HepG2 (cell line): Measurements from ENCODE around the gene KATNA1. TPM values are rescaled to one million over a fixed set of nuclear protein-coding genes. Genes with fewer than 3 reads are reported as not detected.

Experiments used
- ATF5 ChIP-seq: sonication (generic); formaldehyde crosslinking; IDR thresholded peaks from 2 replicates; pipeline ENCODE4 v1.4.0; 2020; ENCODE audit warnings: mild to moderate bottlenecking, low read depth, missing genetic modification reagents
- CENPBD1 ChIP-seq: sonication (generic); formaldehyde crosslinking; IDR thresholded peaks from 2 replicates; pipeline ENCODE4 v1.8.0; 2022; ENCODE audit warnings: missing genetic modification reagents, low read depth, mild to moderate bottlenecking, borderline replicate concordance
- DPF2 ChIP-seq: sonication (generic); formaldehyde crosslinking; IDR thresholded peaks from 2 replicates; pipeline ENCODE4 v1.4.0; 2020; ENCODE audit warnings: mild to moderate bottlenecking, low read depth, missing genetic modification reagents, borderline replicate concordance
- GATAD2A ChIP-seq: IDR thresholded peaks from 2 replicates; pipeline ENCODE4 v1.6.1; 2016
- HCFC1 ChIP-seq: fragments of 150-350 bp; IDR thresholded peaks from 2 replicates; pipeline ENCODE4 v1.6.1; 2014; ENCODE audit warnings: low read depth, low read length
- HDAC1 ChIP-seq: sonication (generic); formaldehyde crosslinking; IDR thresholded peaks from 2 replicates; pipeline ENCODE4 v1.5.1; 2020; ENCODE audit warnings: mild to moderate bottlenecking, missing genetic modification reagents
- HOMEZ ChIP-seq: IDR thresholded peaks from 2 replicates; pipeline ENCODE4 v1.6.1; 2016; ENCODE audit warnings: low read depth
- HOXA9 ChIP-seq: sonication (generic); formaldehyde crosslinking; IDR thresholded peaks from 2 replicates; pipeline ENCODE4 v1.8.1; 2022; ENCODE audit warnings: missing genetic modification reagents, mild to moderate bottlenecking, moderate library complexity, borderline replicate concordance
- IKZF4 ChIP-seq: sonication (generic); formaldehyde crosslinking; IDR thresholded peaks from 2 replicates; pipeline ENCODE4 v1.5.1; 2020; ENCODE audit warnings: borderline replicate concordance, mild to moderate bottlenecking, low read depth, missing genetic modification reagents; ENCODE audit errors: not compliant biosample characterization
- JDP2 ChIP-seq: sonication (generic); formaldehyde crosslinking; IDR thresholded peaks from 2 replicates; pipeline ENCODE4 v1.8.1; 2022; ENCODE audit warnings: missing genetic modification reagents, borderline replicate concordance
- NCOA5 ChIP-seq: sonication (generic); formaldehyde crosslinking; IDR thresholded peaks from 2 replicates; pipeline ENCODE4 v1.4.0; 2020; ENCODE audit warnings: missing genetic modification reagents
- NFE2L1 ChIP-seq: sonication (generic); formaldehyde crosslinking; IDR thresholded peaks from 2 replicates; pipeline ENCODE4 v1.4.0; 2020; ENCODE audit warnings: missing genetic modification reagents, mild to moderate bottlenecking, borderline replicate concordance
- RCOR2 ChIP-seq: IDR thresholded peaks from 2 replicates; pipeline ENCODE4 v1.6.1; 2016; ENCODE audit warnings: missing biosample characterization, missing genetic modification reagents
- RXRB ChIP-seq: IDR thresholded peaks from 2 replicates; pipeline ENCODE4 v1.6.1; 2016; ENCODE audit warnings: borderline replicate concordance, missing genetic modification reagents, missing compliant biosample characterization
- SALL1 ChIP-seq: sonication (generic); formaldehyde crosslinking; IDR thresholded peaks from 2 replicates; pipeline ENCODE4 v1.8.0; 2022; ENCODE audit warnings: mild to moderate bottlenecking, missing genetic modification reagents
- SMAD3 ChIP-seq: sonication (generic); formaldehyde crosslinking; IDR thresholded peaks from 2 replicates; pipeline ENCODE4 v1.4.0; 2020; ENCODE audit warnings: missing genetic modification reagents
- SMYD3 ChIP-seq: sonication (generic); formaldehyde crosslinking; IDR thresholded peaks from 2 replicates; pipeline ENCODE4 v1.8.1; 2023; ENCODE audit warnings: mild to moderate bottlenecking, missing genetic modification reagents
- TBL1XR1 ChIP-seq: fragments of 150-350 bp; IDR thresholded peaks from 2 replicates; pipeline ENCODE4 v1.6.1; 2014; ENCODE audit warnings: borderline replicate concordance, low read length; ENCODE audit not compliant: partially characterized antibody
- TBX3 ChIP-seq: fragments of 450-650 bp; IDR thresholded peaks from 2 replicates; pipeline ENCODE4 v1.6.1; 2017; ENCODE audit warnings: antibody characterized with exemption, mild to moderate bottlenecking, inconsistent platforms, borderline replicate concordance
- U2AF1 ChIP-seq: fragments of 200-400 bp; formaldehyde crosslinking; optimal IDR thresholded peaks from 2 replicates; pipeline ENCODE3; 2017; ENCODE audit warnings: mild to moderate bottlenecking, low read depth, low read length
- ZBTB7B ChIP-seq: sonication (generic); formaldehyde crosslinking; IDR thresholded peaks from 2 replicates; pipeline ENCODE4 v1.4.0; 2020; ENCODE audit warnings: missing genetic modification reagents
- ZNF121 ChIP-seq: sonication (generic); formaldehyde crosslinking; IDR thresholded peaks from 2 replicates; pipeline ENCODE4 v1.5.0; 2020; ENCODE audit warnings: mild to moderate bottlenecking, missing genetic modification reagents
- ZNF260 ChIP-seq: sonication (generic); formaldehyde crosslinking; IDR thresholded peaks from 2 replicates; pipeline ENCODE4 v1.4.0; 2020; ENCODE audit warnings: missing genetic modification reagents, low read depth, mild to moderate bottlenecking, borderline replicate concordance
- ZNF619 ChIP-seq: sonication (generic); formaldehyde crosslinking; IDR thresholded peaks from 2 replicates; pipeline ENCODE4 v1.4.0; 2020; ENCODE audit warnings: mild to moderate bottlenecking, missing genetic modification reagents
- ZNF672 ChIP-seq: sonication (generic); formaldehyde crosslinking; IDR thresholded peaks from 2 replicates; pipeline ENCODE4 v1.8.1; 2022; ENCODE audit warnings: missing genetic modification reagents
- ZNF703 ChIP-seq: sonication (generic); formaldehyde crosslinking; IDR thresholded peaks from 2 replicates; pipeline ENCODE4 v1.5.1; 2020; ENCODE audit warnings: missing genetic modification reagents, mild to moderate bottlenecking, moderate library complexity, borderline replicate concordance
- ZNF740 ChIP-seq: sonication (generic); formaldehyde crosslinking; IDR thresholded peaks from 2 replicates; pipeline ENCODE4 v1.4.0; 2020; ENCODE audit warnings: missing genetic modification reagents
- ZNF883 ChIP-seq: sonication (generic); formaldehyde crosslinking; IDR thresholded peaks from 2 replicates; pipeline ENCODE4 v1.5.1; 2020; ENCODE audit warnings: mild to moderate bottlenecking, missing genetic modification reagents; ENCODE audit errors: not compliant biosample characterization
- polyA plus RNA-seq, 8 experiments: library from polyadenylated mRNA; depleted of rRNA in 3 of 8; stranded (reverse) in 7 of 8; unstranded in 1 of 8; fragments of >200 nt; fragmentation: Illumina TruSeq in 4 of 8; extraction: Trizol in 4 of 8; gene quantifications; 2 replicates each; pipeline versions ENCODE4 v1.2.1 to v1.2.3, GENCODE V29; 2011 to 2016; ENCODE audit warnings: low read depth in 4 of 8, missing spikeins in 1 of 8, mixed read lengths in 1 of 8; ENCODE audit not compliant: insufficient read depth in 1 of 8
- total RNA-seq, 5 experiments: library from RNA; depleted of rRNA; stranded (reverse); fragments of >200 nt; fragmentation: Illumina TruSeq; extraction: Trizol; gene quantifications; 2 replicates each; pipeline ENCODE4 v1.2.3, GENCODE V29; 2016; ENCODE audit warnings: low read depth in 1 of 5

KATNA1 gene
- total and polyA plus RNA-seq, 2 of the 13 experiments (the other 11 are each of a cell fraction or from before 2014, with no cell fraction given) = 14.8 to 25.3 TPM

GRCh38 chr6:149648148-149649145, at the start of gene KATNA1 (continued):
- TF ChIP-seq JDP2 (peak; percentile 93), ATF5 (CRISPR knock-in tag) (peak; percentile 99), SALL1 (peak; percentile 99), ZNF672 (peak; percentile 97), HCFC1 (peak; percentile 36; the same call in 1 of the 2 replicates), IKZF4 (CRISPR knock-in tag) (peak; percentile 99), TBX3 (no peak), GATAD2A (CRISPR knock-in tag) (peak; percentile 78), U2AF1 (peak; percentile 80), SMYD3 (CRISPR knock-in tag) (peak; percentile 98), SMAD3 (peak; percentile 98), CENPBD1 (CRISPR knock-in tag) (no peak; the same call in 1 of the 2 replicates), NCOA5 (CRISPR knock-in tag) (no peak), HOMEZ (peak; percentile 97), ZNF740 (peak; percentile 71; the same call in 1 of the 2 replicates), ZBTB7B (CRISPR knock-in tag) (peak; percentile 94), ZNF260 (CRISPR knock-in tag) (no peak), ZNF883 (CRISPR knock-in tag) (peak; percentile 100), DPF2 (no peak), ZNF121 (CRISPR knock-in tag) (peak; percentile 91), TBL1XR1 (no peak), NFE2L1 (CRISPR knock-in tag) (peak; percentile 89; the same call in 1 of the 2 replicates), HDAC1 (CRISPR knock-in tag) (peak; percentile 99), ZNF703 (CRISPR knock-in tag) (no peak; the same call in 1 of the 2 replicates), HOXA9 (CRISPR knock-in tag) (peak; percentile 98), RXRB (CRISPR knock-in tag) (peak; percentile 95), ZNF619 (CRISPR knock-in tag) (peak; percentile 99), RCOR2 (CRISPR knock-in tag) (peak; percentile 57; the same call in 1 of the 2 replicates)
